HCT116 (cell line): Measurements from ENCODE around the gene SPIRE1. TPM values are rescaled to one million over a fixed set of nuclear protein-coding genes. Genes with fewer than 3 reads are reported as not detected.

Experiments
- ATAC-seq: fragments of 200-7000 bp; cut with Tn5 transposase; 2 replicates; pipeline ENCODE4 v1.9.1; 2020; ENCODE audit warnings: mild to moderate bottlenecking, moderate library complexity
- BruUV-seq: library from RNA; stranded (reverse); fragments of 400-500 nt; replicated peaks from 2 replicates; lab custom pipeline; 2021; lab: Mats Ljungman, UMichigan
- CTCF ChIA-PET: fragments of 300-600 bp; sonication (Branson Sonifier 250); formaldehyde crosslinking; loops from one replicate; lab custom pipeline; 2021; ENCODE audit warnings: antibody characterized with exemption; lab: Charles Lee
- POLR2A ChIA-PET: fragments of 300-600, 350-600 bp; sonication (Branson Sonifier 250); formaldehyde crosslinking; loops from one replicate; lab custom pipeline; 2021; ENCODE audit warnings: antibody characterized with exemption; lab: Charles Lee
- RAD21 ChIA-PET, 2 experiments: fragments of 300-600 bp; sonication (Branson Sonifier 250); formaldehyde crosslinking; loops; one replicate each; lab custom pipeline; 2023; ENCODE audit warnings: low total read pairs in 2 of 2; ENCODE audit not compliant: uncharacterized antibody in 2 of 2, unreplicated experiment in 2 of 2, low non-redundant PET in 1 of 2; lab: Charles Lee
- DNase-seq: peaks from one replicate; pipeline ENCODE4 v3.0.0-alpha.2; 2010; ENCODE audit warnings: low read depth, low spot score
- H2AFZ ChIP-seq: fragments of 200-600 bp; shearing (Covaris generic), sonication (generic); 2 replicates; pipeline ENCODE4 v1.6.1; 2017; ENCODE audit warnings: low read depth, mixed run types, mixed read lengths, antibody characterized with exemption, low read length; ENCODE audit not compliant: poor library complexity, severe bottlenecking
- H3K27ac ChIP-seq: 2 replicates; pipeline ENCODE4 v1.5.1; 2012; ENCODE audit warnings: low read depth, low read length
- H3K27me3 ChIP-seq: fragments of 200-600 bp; sonication (generic); 2 replicates; pipeline ENCODE4 v1.6.1; 2016; ENCODE audit warnings: mixed run types, low read length, mixed read lengths; ENCODE audit not compliant: insufficient read depth
- H3K36me3 ChIP-seq, 2 experiments: fragments of 200-500 bp in 1 of 2; fragments of 200-600 bp in 1 of 2; sonication (Bioruptor generic) in 1 of 2; sonication (generic) in 1 of 2; 2 replicates each; pipeline versions ENCODE4 v1.5.1 to v1.6.1; 2014 to 2016; ENCODE audit warnings: low read length in 2 of 2, inconsistent platforms in 1 of 2, mixed read lengths in 1 of 2, mixed run types in 1 of 2; ENCODE audit not compliant: insufficient read depth in 2 of 2, control insufficient read depth in 1 of 2
- H3K4me1 ChIP-seq, 2 experiments: fragments of 200-600 bp in 1 of 2; sonication (generic) in 1 of 2; 2 replicates each; pipeline versions ENCODE4 v1.5.1 to v1.6.1; 2012 to 2017; ENCODE audit warnings: low read length in 2 of 2, inconsistent platforms in 1 of 2, mild to moderate bottlenecking in 1 of 2, mixed read lengths in 1 of 2, mixed run types in 1 of 2, moderate library complexity in 1 of 2; ENCODE audit not compliant: insufficient read depth in 2 of 2, control insufficient read depth in 1 of 2
- H3K4me2 ChIP-seq: fragments of 200-600 bp; sonication (generic); 2 replicates; pipeline ENCODE4 v1.6.1; 2017; ENCODE audit warnings: mixed run types, low read length, mixed read lengths
- H3K4me3 ChIP-seq, 2 experiments: fragments of 200-600 bp in 1 of 2; sonication (generic) in 1 of 2; replicated peaks in 1 of 2; 2 replicates each; pipeline ENCODE4 v1.5.1; 2011 to 2016; ENCODE audit warnings: low read length in 2 of 2, control low read depth in 1 of 2, low read depth in 1 of 2, mild to moderate bottlenecking in 1 of 2, mixed read lengths in 1 of 2, mixed run types in 1 of 2
- H3K79me2 ChIP-seq: fragments of 200-600 bp; sonication (generic); 2 replicates; pipeline ENCODE4 v1.6.1; 2017; ENCODE audit warnings: mild to moderate bottlenecking, mixed run types, low read length, moderate library complexity, mixed read lengths; ENCODE audit not compliant: insufficient read depth
- H3K9ac ChIP-seq: fragments of 200-600 bp; sonication (generic); 2 replicates; pipeline ENCODE4 v1.6.1; 2016; ENCODE audit warnings: low read length, mixed read lengths
- H3K9me2 ChIP-seq: fragments of 200-600 bp; sonication (generic), shearing (Covaris generic); 2 replicates; pipeline ENCODE4 v1.6.1; 2017; ENCODE audit warnings: mixed run types, mild to moderate bottlenecking, moderate library complexity; ENCODE audit not compliant: insufficient read depth
- H3K9me3 ChIP-seq, 2 experiments: fragments of 200-500 bp in 1 of 2; fragments of 200-600 bp in 1 of 2; sonication (Bioruptor generic) in 1 of 2; sonication (generic) in 1 of 2; 2 replicates each; pipeline ENCODE4 v1.6.1; 2014 to 2017; ENCODE audit warnings: low read length in 2 of 2, mixed read lengths in 2 of 2, inconsistent platforms in 1 of 2, low read depth in 1 of 2, mild to moderate bottlenecking in 1 of 2, mixed run types in 1 of 2, moderate library complexity in 1 of 2; ENCODE audit not compliant: control insufficient read depth in 1 of 2, insufficient read depth in 1 of 2
- H4K20me1 ChIP-seq: fragments of 200-600 bp; sonication (generic), shearing (Covaris generic); 2 replicates; pipeline ENCODE4 v1.6.1; 2017; ENCODE audit warnings: mixed run types, mild to moderate bottlenecking, moderate library complexity; ENCODE audit not compliant: insufficient read depth
- CBX3 ChIP-seq: IDR thresholded peaks from 2 replicates; pipeline ENCODE4 v1.6.1; 2012; ENCODE audit warnings: low read depth
- CEBPB ChIP-seq: IDR thresholded peaks from 2 replicates; pipeline ENCODE4 v1.6.1; 2012; ENCODE audit warnings: low read depth
- CTCF ChIP-seq, 3 experiments: fragments of 200-600 bp in 1 of 3; sonication (generic) in 1 of 3; IDR thresholded peaks in 2 of 3; conservative IDR thresholded peaks in 1 of 3; 2 replicates each; pipeline ENCODE4 v1.5.1; 2012 to 2017; ENCODE audit warnings: low read depth in 2 of 3, low read length in 2 of 3, antibody characterized with exemption in 1 of 3, borderline replicate concordance in 1 of 3, control low read depth in 1 of 3, mild to moderate bottlenecking in 1 of 3, mixed read lengths in 1 of 3, mixed run types in 1 of 3, moderate library complexity in 1 of 3; ENCODE audit not compliant: insufficient read depth in 1 of 3
- EGR1 ChIP-seq: IDR thresholded peaks from 2 replicates; pipeline ENCODE4 v1.6.1; 2012; ENCODE audit warnings: low read depth
- ELF1 ChIP-seq: IDR thresholded peaks from 2 replicates; pipeline ENCODE4 v1.6.1; 2012; ENCODE audit warnings: low read depth, borderline replicate concordance
- EZH2 ChIP-seq: fragments of 200-600 bp; sonication (generic); IDR thresholded peaks from 2 replicates; pipeline ENCODE4 v1.6.1; 2017; ENCODE audit warnings: antibody characterized with exemption, mixed run types
- EZH2phosphoT487 ChIP-seq: fragments of 200-600 bp; IDR thresholded peaks from 2 replicates; pipeline ENCODE4 v1.6.1; 2018; ENCODE audit warnings: antibody characterized with exemption, borderline replicate concordance
- JUND ChIP-seq: IDR thresholded peaks from 2 replicates; pipeline ENCODE4 v1.6.1; 2012
- MAX ChIP-seq: IDR thresholded peaks from 2 replicates; pipeline ENCODE4 v1.6.1; 2012
- POLR2A ChIP-seq: IDR thresholded peaks from 2 replicates; pipeline ENCODE4 v1.7.0; 2011; ENCODE audit warnings: borderline replicate concordance; ENCODE audit not compliant: insufficient read depth, insufficient read length; ENCODE audit errors: extremely low read depth
- SIN3A ChIP-seq: IDR thresholded peaks from 2 replicates; pipeline ENCODE4 v1.6.1; 2012; ENCODE audit warnings: low read depth
- SP1 ChIP-seq: IDR thresholded peaks from 2 replicates; pipeline ENCODE4 v1.6.1; 2012; ENCODE audit warnings: low read depth
- SRF ChIP-seq: IDR thresholded peaks from 2 replicates; pipeline ENCODE4 v1.6.1; 2012; ENCODE audit warnings: low read depth
- TCF7L2 ChIP-seq: IDR thresholded peaks from 2 replicates; pipeline ENCODE4 v1.7.0; 2011; ENCODE audit warnings: borderline replicate concordance, inconsistent platforms; ENCODE audit not compliant: insufficient read depth, insufficient read length; ENCODE audit errors: extremely low read depth
- ZNF274 ChIP-seq: fragments of 200-500 bp; sonication (Bioruptor generic); IDR thresholded peaks from 2 replicates; pipeline ENCODE4 v1.6.1; 2014; ENCODE audit warnings: mild to moderate bottlenecking, low read depth, low read length, inconsistent platforms
- intact Hi-C: fragments of 100-400 bp; cut with micrococcal nuclease; formaldehyde crosslinking; loops from 2 replicates; pipeline ENCODE4 v1.10.0; 2022
- total RNA-seq: library from RNA; stranded (reverse); gene quantifications from one replicate; pipeline ENCODE4 v1.2.1, GENCODE V29; 2021; ENCODE audit not compliant: unreplicated experiment
- TF ChIP-seq, protein P1 (sequence below): IDR thresholded peaks from 2 replicates; pipeline ENCODE4 v1.6.1; 2012

SPIRE1 gene
- total RNA-seq, 1 experiment from 2014 or later, result 26.6 TPM

DNA sequence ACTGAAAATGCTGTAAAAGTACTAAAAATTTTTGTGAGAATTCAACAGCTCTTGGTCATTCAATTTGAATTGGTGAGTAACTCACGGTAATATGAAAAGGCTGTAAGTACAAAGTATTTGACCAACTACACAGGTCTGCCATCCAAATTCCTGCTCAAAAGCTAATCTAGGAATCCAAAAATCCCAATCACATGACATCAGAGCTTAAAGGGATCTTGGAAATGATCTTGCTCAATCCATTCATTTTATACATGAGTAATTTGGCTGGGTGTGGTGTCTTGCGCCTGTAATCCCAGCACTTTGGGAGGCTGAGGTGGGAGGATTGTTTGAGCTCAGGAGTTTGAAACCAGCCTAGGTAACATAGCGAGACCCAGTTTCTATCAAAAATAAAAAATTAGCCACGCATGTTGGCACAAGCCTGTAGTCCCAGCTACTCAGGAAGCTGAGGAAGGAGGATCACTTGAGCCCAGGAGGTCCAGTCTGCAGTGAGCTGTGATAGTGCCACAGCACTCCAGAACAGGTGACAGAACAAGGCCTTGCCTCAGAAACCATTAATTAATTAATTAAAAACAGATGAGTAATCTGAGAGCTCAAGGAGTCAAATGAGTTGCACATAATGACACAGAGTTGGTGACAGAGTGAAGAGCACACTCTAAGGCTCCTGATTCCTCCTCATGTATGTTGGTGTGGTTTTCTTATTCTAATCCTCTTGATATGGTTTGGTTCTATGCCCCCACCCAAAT, 19.8 kb downstream of the SPIRE1 start:
- ChIA-PET POLR2A (no interaction called here), RAD21 (no interaction called here)
- no peak overlapping the region for H3K4me3 ChIP-seq
- DNase-seq, result no peak
- no peak for ATAC-seq
- TF ChIP-seq EZH2phosphoT487 (no peak), CBX3 (no peak)
- TF ChIP-seq, all 23 proteins: peak for 0
- H2AFZ ChIP-seq, result no peak overlapping the region
- H3K9me3 ChIP-seq, result no peaks in the 10 kb centered on the region
- intact Hi-C loops, result no loop called here
- no peak overlapping the region for H3K27ac ChIP-seq
- H3K4me2 ChIP-seq, result peak overlapping the region; percentile 32; the same call in 1 of the 2 replicates
- H4K20me1 ChIP-seq, result no peaks in the 10 kb centered on the region
- H3K27me3 ChIP-seq, result no peaks in the 10 kb centered on the region
- peaks cover 9% of the 10 kb centered on the region for H3K79me2 ChIP-seq
- no peaks in the 10 kb centered on the region for H3K36me3 ChIP-seq
- CTCF ChIA-PET, result no interaction called here
- no peaks in the 10 kb centered on the region for H3K9me2 ChIP-seq
- H3K9ac ChIP-seq, result no peak overlapping the region
- BruUV-seq, result no TSS peak
- H3K4me1 ChIP-seq, result peaks cover 7 to 23% of the 10 kb centered on the region in 2 experiments; a peak in 3 of 4 replicates

- H3K4me2 ChIP-seq, result no peak overlapping the region
- no peak overlapping the region for H3K4me3 ChIP-seq
- H2AFZ ChIP-seq, result no peak overlapping the region
- intact Hi-C loops, result no loop called here
- no peaks in the 10 kb centered on the region for H3K27me3 ChIP-seq
- no peaks in the 10 kb centered on the region for H3K36me3 ChIP-seq
- ChIA-PET POLR2A (no interaction called here), CTCF (no interaction called here), RAD21 (no interaction called here)
- DNase-seq (no peak), ATAC-seq (no peak)
- H3K9me2 ChIP-seq, result no peaks in the 10 kb centered on the region
- H3K4me1 ChIP-seq, result peaks cover 7 to 23% of the 10 kb centered on the region in 2 experiments; a peak in 3 of 4 replicates
- no peaks in the 10 kb centered on the region for H4K20me1 ChIP-seq
- no TSS peak for BruUV-seq
- H3K9me3 ChIP-seq, result no peaks in the 10 kb centered on the region
- H3K27ac ChIP-seq, result no peak overlapping the region
- no peak overlapping the region for H3K9ac ChIP-seq
- peaks cover 7% of the 10 kb centered on the region for H3K79me2 ChIP-seq
- no peak for TF ChIP-seq SP1
- no peak for TF ChIP-seq EZH2phosphoT487
- TF ChIP-seq JUND, result no peak
- no peak for TF ChIP-seq EGR1
- TF ChIP-seq CEBPB, result no peak
- no peak for TF ChIP-seq TCF7L2
- no peak for TF ChIP-seq ELF1
- TF ChIP-seq POLR2A, result no peak
- TF ChIP-seq SRF, result no peak
- TF ChIP-seq EZH2, result no peak
- no peak for TF ChIP-seq MAX
- no peak for TF ChIP-seq CTCF (IDR thresholded peaks at IDR 0.05 in 2 of 3, conservative IDR thresholded peaks at IDR 0.05 in 1 of 3; ENCODE audit: borderline replicate concordance in 1 of 3, insufficient read depth in 1 of 3, low read depth in 2 of 3, low read length in 2 of 3)
- TF ChIP-seq SIN3A, result no peak
- TF ChIP-seq ZNF274, result no peak
- TF ChIP-seq CBX3, result no peak
- TF ChIP-seq, protein P1, sequence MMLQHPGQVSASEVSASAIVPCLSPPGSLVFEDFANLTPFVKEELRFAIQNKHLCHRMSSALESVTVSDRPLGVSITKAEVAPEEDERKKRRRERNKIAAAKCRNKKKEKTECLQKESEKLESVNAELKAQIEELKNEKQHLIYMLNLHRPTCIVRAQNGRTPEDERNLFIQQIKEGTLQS, result no peak
Observed at GRCh38 chr18:12637393-12637792, 20.5 kb downstream of the SPIRE1 start.
